HCT116 (cell line): ENCODE measurements around the gene RBM33. TPM values are rescaled to one million over a fixed set of nuclear protein-coding genes. Genes with fewer than 3 reads are reported as not detected.

Source experiments
- ATAC-seq: fragments of 200-7000 bp; cut with Tn5 transposase; 2 replicates; pipeline ENCODE4 v1.9.1; 2020; ENCODE audit warnings: mild to moderate bottlenecking, moderate library complexity
- BruUV-seq: library from RNA; stranded (reverse); fragments of 400-500 nt; replicated peaks from 2 replicates; lab custom pipeline; 2021; lab: Mats Ljungman, UMichigan
- CTCF ChIA-PET: fragments of 300-600 bp; sonication (Branson Sonifier 250); formaldehyde crosslinking; loops from one replicate; lab custom pipeline; 2021; ENCODE audit warnings: antibody characterized with exemption; lab: Charles Lee
- POLR2A ChIA-PET: fragments of 300-600, 350-600 bp; sonication (Branson Sonifier 250); formaldehyde crosslinking; loops from one replicate; lab custom pipeline; 2021; ENCODE audit warnings: antibody characterized with exemption; lab: Charles Lee
- RAD21 ChIA-PET, 2 experiments: fragments of 300-600 bp; sonication (Branson Sonifier 250); formaldehyde crosslinking; loops; one replicate each; lab custom pipeline; 2023; ENCODE audit warnings: low total read pairs in 2 of 2; ENCODE audit not compliant: uncharacterized antibody in 2 of 2, unreplicated experiment in 2 of 2, low non-redundant PET in 1 of 2; lab: Charles Lee
- DNase-seq: peaks from one replicate; pipeline ENCODE4 v3.0.0-alpha.2; 2010; ENCODE audit warnings: low read depth, low spot score
- H2AFZ ChIP-seq: fragments of 200-600 bp; shearing (Covaris generic), sonication (generic); 2 replicates; pipeline ENCODE4 v1.6.1; 2017; ENCODE audit warnings: low read depth, mixed run types, mixed read lengths, antibody characterized with exemption, low read length; ENCODE audit not compliant: poor library complexity, severe bottlenecking
- H3K27ac ChIP-seq: 2 replicates; pipeline ENCODE4 v1.5.1; 2012; ENCODE audit warnings: low read depth, low read length
- H3K27me3 ChIP-seq: fragments of 200-600 bp; sonication (generic); 2 replicates; pipeline ENCODE4 v1.6.1; 2016; ENCODE audit warnings: mixed run types, low read length, mixed read lengths; ENCODE audit not compliant: insufficient read depth
- H3K36me3 ChIP-seq, 2 experiments: fragments of 200-500 bp in 1 of 2; fragments of 200-600 bp in 1 of 2; sonication (Bioruptor generic) in 1 of 2; sonication (generic) in 1 of 2; 2 replicates each; pipeline versions ENCODE4 v1.5.1 to v1.6.1; 2014 to 2016; ENCODE audit warnings: low read length in 2 of 2, inconsistent platforms in 1 of 2, mixed read lengths in 1 of 2, mixed run types in 1 of 2; ENCODE audit not compliant: insufficient read depth in 2 of 2, control insufficient read depth in 1 of 2
- H3K4me1 ChIP-seq, 2 experiments: fragments of 200-600 bp in 1 of 2; sonication (generic) in 1 of 2; 2 replicates each; pipeline versions ENCODE4 v1.5.1 to v1.6.1; 2012 to 2017; ENCODE audit warnings: low read length in 2 of 2, inconsistent platforms in 1 of 2, mild to moderate bottlenecking in 1 of 2, mixed read lengths in 1 of 2, mixed run types in 1 of 2, moderate library complexity in 1 of 2; ENCODE audit not compliant: insufficient read depth in 2 of 2, control insufficient read depth in 1 of 2
- H3K4me2 ChIP-seq: fragments of 200-600 bp; sonication (generic); 2 replicates; pipeline ENCODE4 v1.6.1; 2017; ENCODE audit warnings: mixed run types, low read length, mixed read lengths
- H3K4me3 ChIP-seq, 2 experiments: fragments of 200-600 bp in 1 of 2; sonication (generic) in 1 of 2; replicated peaks in 1 of 2; 2 replicates each; pipeline ENCODE4 v1.5.1; 2011 to 2016; ENCODE audit warnings: low read length in 2 of 2, control low read depth in 1 of 2, low read depth in 1 of 2, mild to moderate bottlenecking in 1 of 2, mixed read lengths in 1 of 2, mixed run types in 1 of 2
- H3K79me2 ChIP-seq: fragments of 200-600 bp; sonication (generic); 2 replicates; pipeline ENCODE4 v1.6.1; 2017; ENCODE audit warnings: mild to moderate bottlenecking, mixed run types, low read length, moderate library complexity, mixed read lengths; ENCODE audit not compliant: insufficient read depth
- H3K9ac ChIP-seq: fragments of 200-600 bp; sonication (generic); 2 replicates; pipeline ENCODE4 v1.6.1; 2016; ENCODE audit warnings: low read length, mixed read lengths
- H3K9me2 ChIP-seq: fragments of 200-600 bp; sonication (generic), shearing (Covaris generic); 2 replicates; pipeline ENCODE4 v1.6.1; 2017; ENCODE audit warnings: mixed run types, mild to moderate bottlenecking, moderate library complexity; ENCODE audit not compliant: insufficient read depth
- H3K9me3 ChIP-seq, 2 experiments: fragments of 200-500 bp in 1 of 2; fragments of 200-600 bp in 1 of 2; sonication (Bioruptor generic) in 1 of 2; sonication (generic) in 1 of 2; 2 replicates each; pipeline ENCODE4 v1.6.1; 2014 to 2017; ENCODE audit warnings: low read length in 2 of 2, mixed read lengths in 2 of 2, inconsistent platforms in 1 of 2, low read depth in 1 of 2, mild to moderate bottlenecking in 1 of 2, mixed run types in 1 of 2, moderate library complexity in 1 of 2; ENCODE audit not compliant: control insufficient read depth in 1 of 2, insufficient read depth in 1 of 2
- H4K20me1 ChIP-seq: fragments of 200-600 bp; sonication (generic), shearing (Covaris generic); 2 replicates; pipeline ENCODE4 v1.6.1; 2017; ENCODE audit warnings: mixed run types, mild to moderate bottlenecking, moderate library complexity; ENCODE audit not compliant: insufficient read depth
- ATF3 ChIP-seq: IDR thresholded peaks from 2 replicates; pipeline ENCODE4 v1.6.1; 2012
- CBX3 ChIP-seq: IDR thresholded peaks from 2 replicates; pipeline ENCODE4 v1.6.1; 2012; ENCODE audit warnings: low read depth
- CEBPB ChIP-seq: IDR thresholded peaks from 2 replicates; pipeline ENCODE4 v1.6.1; 2012; ENCODE audit warnings: low read depth
- CTCF ChIP-seq, 3 experiments: fragments of 200-600 bp in 1 of 3; sonication (generic) in 1 of 3; IDR thresholded peaks in 2 of 3; conservative IDR thresholded peaks in 1 of 3; 2 replicates each; pipeline ENCODE4 v1.5.1; 2012 to 2017; ENCODE audit warnings: low read depth in 2 of 3, low read length in 2 of 3, antibody characterized with exemption in 1 of 3, borderline replicate concordance in 1 of 3, control low read depth in 1 of 3, mild to moderate bottlenecking in 1 of 3, mixed read lengths in 1 of 3, mixed run types in 1 of 3, moderate library complexity in 1 of 3; ENCODE audit not compliant: insufficient read depth in 1 of 3
- EGR1 ChIP-seq: IDR thresholded peaks from 2 replicates; pipeline ENCODE4 v1.6.1; 2012; ENCODE audit warnings: low read depth
- ELF1 ChIP-seq: IDR thresholded peaks from 2 replicates; pipeline ENCODE4 v1.6.1; 2012; ENCODE audit warnings: low read depth, borderline replicate concordance
- EZH2 ChIP-seq: fragments of 200-600 bp; sonication (generic); IDR thresholded peaks from 2 replicates; pipeline ENCODE4 v1.6.1; 2017; ENCODE audit warnings: antibody characterized with exemption, mixed run types
- EZH2phosphoT487 ChIP-seq: fragments of 200-600 bp; IDR thresholded peaks from 2 replicates; pipeline ENCODE4 v1.6.1; 2018; ENCODE audit warnings: antibody characterized with exemption, borderline replicate concordance
- FOSL1 ChIP-seq: IDR thresholded peaks from 2 replicates; pipeline ENCODE4 v1.6.1; 2012; ENCODE audit warnings: low read depth
- JUND ChIP-seq: IDR thresholded peaks from 2 replicates; pipeline ENCODE4 v1.6.1; 2012
- POLR2A ChIP-seq: IDR thresholded peaks from 2 replicates; pipeline ENCODE4 v1.7.0; 2011; ENCODE audit warnings: borderline replicate concordance; ENCODE audit not compliant: insufficient read depth, insufficient read length; ENCODE audit errors: extremely low read depth
- RAD21 ChIP-seq: IDR thresholded peaks from 2 replicates; pipeline ENCODE4 v1.6.1; 2012; ENCODE audit warnings: low read depth, mild to moderate bottlenecking
- SP1 ChIP-seq: IDR thresholded peaks from 2 replicates; pipeline ENCODE4 v1.6.1; 2012; ENCODE audit warnings: low read depth
- TCF7L2 ChIP-seq: IDR thresholded peaks from 2 replicates; pipeline ENCODE4 v1.7.0; 2011; ENCODE audit warnings: borderline replicate concordance, inconsistent platforms; ENCODE audit not compliant: insufficient read depth, insufficient read length; ENCODE audit errors: extremely low read depth
- YY1 ChIP-seq: IDR thresholded peaks from 2 replicates; pipeline ENCODE4 v1.6.1; 2011; ENCODE audit warnings: low read length, low read depth, moderate library complexity, mild to moderate bottlenecking; ENCODE audit not compliant: insufficient replicate concordance; ENCODE audit errors: extremely low read depth
- ZNF274 ChIP-seq: fragments of 200-500 bp; sonication (Bioruptor generic); IDR thresholded peaks from 2 replicates; pipeline ENCODE4 v1.6.1; 2014; ENCODE audit warnings: mild to moderate bottlenecking, low read depth, low read length, inconsistent platforms
- intact Hi-C: fragments of 100-400 bp; cut with micrococcal nuclease; formaldehyde crosslinking; loops from 2 replicates; pipeline ENCODE4 v1.10.0; 2022
- total RNA-seq: library from RNA; stranded (reverse); gene quantifications from one replicate; pipeline ENCODE4 v1.2.1, GENCODE V29; 2021; ENCODE audit not compliant: unreplicated experiment
- TF ChIP-seq, protein P1 (sequence below): IDR thresholded peaks from 2 replicates; pipeline ENCODE4 v1.6.1; 2012
- TF ChIP-seq, protein P2 (sequence below): IDR thresholded peaks from 2 replicates; pipeline ENCODE4 v1.6.1; 2011; ENCODE audit warnings: mild to moderate bottlenecking, low read length, moderate library complexity; ENCODE audit not compliant: insufficient replicate concordance; ENCODE audit errors: extremely low read depth
- TF ChIP-seq, protein P3 (sequence below): IDR thresholded peaks from 2 replicates; pipeline ENCODE4 v1.6.1; 2012; ENCODE audit warnings: low read depth

The RBM33 gene
- total RNA-seq, 1 experiment from 2014 or later = 64.3 TPM

- no peak overlapping the region for H2AFZ ChIP-seq
- BruUV-seq = no TSS peak
- ChIA-PET RAD21 (no interaction called here), POLR2A (no interaction called here), CTCF (no interaction called here)
- no peaks in the 10 kb centered on the region for H4K20me1 ChIP-seq
- no peaks in the 10 kb centered on the region for H3K9me3 ChIP-seq
- H3K27ac ChIP-seq = no peak overlapping the region
- DNase-seq (no peak), ATAC-seq (no peak)
- no peak overlapping the region for H3K4me2 ChIP-seq
- no peak overlapping the region for H3K9ac ChIP-seq
- TF ChIP-seq JUND = no peak
- TF ChIP-seq EGR1 = no peak
- no peak for TF ChIP-seq SP1
- no peak for TF ChIP-seq POLR2A
- no peak for TF ChIP-seq ZNF274
- TF ChIP-seq, protein P1, sequence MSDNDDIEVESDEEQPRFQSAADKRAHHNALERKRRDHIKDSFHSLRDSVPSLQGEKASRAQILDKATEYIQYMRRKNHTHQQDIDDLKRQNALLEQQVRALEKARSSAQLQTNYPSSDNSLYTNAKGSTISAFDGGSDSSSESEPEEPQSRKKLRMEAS = no peak
- TF ChIP-seq CEBPB = no peak
- TF ChIP-seq EZH2phosphoT487 = no peak
- TF ChIP-seq, protein P2, sequence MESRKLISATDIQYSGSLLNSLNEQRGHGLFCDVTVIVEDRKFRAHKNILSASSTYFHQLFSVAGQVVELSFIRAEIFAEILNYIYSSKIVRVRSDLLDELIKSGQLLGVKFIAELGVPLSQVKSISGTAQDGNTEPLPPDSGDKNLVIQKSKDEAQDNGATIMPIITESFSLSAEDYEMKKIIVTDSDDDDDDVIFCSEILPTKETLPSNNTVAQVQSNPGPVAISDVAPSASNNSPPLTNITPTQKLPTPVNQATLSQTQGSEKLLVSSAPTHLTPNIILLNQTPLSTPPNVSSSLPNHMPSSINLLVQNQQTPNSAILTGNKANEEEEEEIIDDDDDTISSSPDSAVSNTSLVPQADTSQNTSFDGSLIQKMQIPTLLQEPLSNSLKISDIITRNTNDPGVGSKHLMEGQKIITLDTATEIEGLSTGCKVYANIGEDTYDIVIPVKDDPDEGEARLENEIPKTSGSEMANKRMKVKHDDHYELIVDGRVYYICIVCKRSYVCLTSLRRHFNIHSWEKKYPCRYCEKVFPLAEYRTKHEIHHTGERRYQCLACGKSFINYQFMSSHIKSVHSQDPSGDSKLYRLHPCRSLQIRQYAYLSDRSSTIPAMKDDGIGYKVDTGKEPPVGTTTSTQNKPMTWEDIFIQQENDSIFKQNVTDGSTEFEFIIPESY = no peak
- TF ChIP-seq FOSL1 = no peak
- TF ChIP-seq EZH2 = no peak
- no peak for TF ChIP-seq ELF1
- no peak for TF ChIP-seq TCF7L2
- TF ChIP-seq, protein P3, sequence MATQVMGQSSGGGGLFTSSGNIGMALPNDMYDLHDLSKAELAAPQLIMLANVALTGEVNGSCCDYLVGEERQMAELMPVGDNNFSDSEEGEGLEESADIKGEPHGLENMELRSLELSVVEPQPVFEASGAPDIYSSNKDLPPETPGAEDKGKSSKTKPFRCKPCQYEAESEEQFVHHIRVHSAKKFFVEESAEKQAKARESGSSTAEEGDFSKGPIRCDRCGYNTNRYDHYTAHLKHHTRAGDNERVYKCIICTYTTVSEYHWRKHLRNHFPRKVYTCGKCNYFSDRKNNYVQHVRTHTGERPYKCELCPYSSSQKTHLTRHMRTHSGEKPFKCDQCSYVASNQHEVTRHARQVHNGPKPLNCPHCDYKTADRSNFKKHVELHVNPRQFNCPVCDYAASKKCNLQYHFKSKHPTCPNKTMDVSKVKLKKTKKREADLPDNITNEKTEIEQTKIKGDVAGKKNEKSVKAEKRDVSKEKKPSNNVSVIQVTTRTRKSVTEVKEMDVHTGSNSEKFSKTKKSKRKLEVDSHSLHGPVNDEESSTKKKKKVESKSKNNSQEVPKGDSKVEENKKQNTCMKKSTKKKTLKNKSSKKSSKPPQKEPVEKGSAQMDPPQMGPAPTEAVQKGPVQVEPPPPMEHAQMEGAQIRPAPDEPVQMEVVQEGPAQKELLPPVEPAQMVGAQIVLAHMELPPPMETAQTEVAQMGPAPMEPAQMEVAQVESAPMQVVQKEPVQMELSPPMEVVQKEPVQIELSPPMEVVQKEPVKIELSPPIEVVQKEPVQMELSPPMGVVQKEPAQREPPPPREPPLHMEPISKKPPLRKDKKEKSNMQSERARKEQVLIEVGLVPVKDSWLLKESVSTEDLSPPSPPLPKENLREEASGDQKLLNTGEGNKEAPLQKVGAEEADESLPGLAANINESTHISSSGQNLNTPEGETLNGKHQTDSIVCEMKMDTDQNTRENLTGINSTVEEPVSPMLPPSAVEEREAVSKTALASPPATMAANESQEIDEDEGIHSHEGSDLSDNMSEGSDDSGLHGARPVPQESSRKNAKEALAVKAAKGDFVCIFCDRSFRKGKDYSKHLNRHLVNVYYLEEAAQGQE = no peak
- TF ChIP-seq YY1 = no peak
- no peak for TF ChIP-seq RAD21
- no peak for TF ChIP-seq CBX3
- no peak for TF ChIP-seq ATF3
- TF ChIP-seq CTCF (IDR thresholded peaks at IDR 0.05 in 2 of 3, conservative IDR thresholded peaks at IDR 0.05 in 1 of 3; ENCODE audit: borderline replicate concordance in 1 of 3, insufficient read depth in 1 of 3, low read depth in 2 of 3, low read length in 2 of 3) = no peak
- no peaks in the 10 kb centered on the region for H3K79me2 ChIP-seq
- intact Hi-C loops = no loop called here
- no peak overlapping the region for H3K4me3 ChIP-seq
- 0 out of 2 replicates have a peak, but pooled peaks cover 5% of the 10 kb centered on the region for H3K27me3 ChIP-seq
- H3K36me3 ChIP-seq = no peaks in the 10 kb centered on the region
- H3K9me2 ChIP-seq = no peaks in the 10 kb centered on the region
- H3K4me1 ChIP-seq = peaks cover 4 to 11% of the 10 kb centered on the region in 2 experiments; a peak in 3 of 4 replicates
Observed at GRCh38 chr7:155809332-155809946, 165.0 kb downstream of the RBM33 start.
